NCI-H2227 (cell line): ENCODE measurements around the gene CDNF.
"Not testable (repeated sequence)": the region's sequence is repeated elsewhere in the genome, so short reads cannot be mapped to it uniquely, and the experiment has no call there.

Source experiments
- DNase-seq: peaks from one replicate; lab custom pipeline; 2025; ENCODE audit not compliant: unreplicated experiment; lab: John Stamatoyannopoulos, UW

The CDNF gene

DNA sequence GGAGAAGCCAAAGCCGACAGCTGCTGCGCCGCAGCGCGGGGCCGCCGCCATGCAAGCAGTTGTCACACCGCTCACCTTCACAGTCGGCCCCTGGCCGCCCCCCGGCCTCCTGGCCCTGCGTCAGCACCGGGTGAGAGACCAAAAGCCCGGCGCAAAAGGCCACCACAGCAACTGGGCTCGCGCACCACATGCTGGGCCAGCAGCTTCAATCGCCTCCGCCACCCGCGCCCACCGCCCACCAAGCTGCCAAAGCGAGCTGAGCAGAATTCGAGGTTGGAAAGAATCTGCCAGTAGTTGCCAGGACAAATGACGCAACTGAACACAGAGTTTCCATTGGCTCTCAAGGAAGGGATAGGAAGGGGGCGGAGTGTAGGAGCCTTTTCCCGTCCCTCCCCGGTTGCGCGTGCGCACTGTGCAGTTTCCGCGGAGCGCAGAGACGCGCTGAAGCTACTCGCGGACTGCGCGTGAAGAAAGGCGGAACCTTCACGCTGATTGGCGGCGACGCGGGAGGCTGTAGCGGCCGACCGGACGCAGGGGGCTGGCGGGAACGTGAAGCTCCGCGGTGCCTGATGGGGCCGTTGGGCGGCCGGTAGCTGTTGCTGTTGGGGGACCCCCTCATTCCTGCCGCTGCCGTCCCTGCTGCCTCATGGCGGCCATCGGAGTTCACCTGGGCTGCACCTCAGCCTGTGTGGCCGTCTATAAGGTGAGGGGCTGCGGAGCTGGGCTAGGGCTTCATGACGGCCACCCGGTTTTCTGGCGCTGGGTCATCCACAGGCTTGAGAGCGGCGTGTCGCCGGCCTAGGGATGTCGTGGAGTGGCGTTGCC is at the start of gene CDNF, which contains the start of the genes HSPA14 and MSANTD7:
Gene CDNF (minus strand): TSS at position 281 of the 825 bp plus-strand sequence. CDS start 91 bp downstream, at position 190.
Gene HSPA14 (plus strand): TSS at position 550 of the 825 bp plus-strand sequence. CDS start 97 bp downstream, at position 647.
Gene MSANTD7 (plus strand): TSS at position 550 of the 825 bp plus-strand sequence. CDS start 3,979 bp downstream, outside the sequence.
- DNase-seq: peak; percentile 99

DNA sequence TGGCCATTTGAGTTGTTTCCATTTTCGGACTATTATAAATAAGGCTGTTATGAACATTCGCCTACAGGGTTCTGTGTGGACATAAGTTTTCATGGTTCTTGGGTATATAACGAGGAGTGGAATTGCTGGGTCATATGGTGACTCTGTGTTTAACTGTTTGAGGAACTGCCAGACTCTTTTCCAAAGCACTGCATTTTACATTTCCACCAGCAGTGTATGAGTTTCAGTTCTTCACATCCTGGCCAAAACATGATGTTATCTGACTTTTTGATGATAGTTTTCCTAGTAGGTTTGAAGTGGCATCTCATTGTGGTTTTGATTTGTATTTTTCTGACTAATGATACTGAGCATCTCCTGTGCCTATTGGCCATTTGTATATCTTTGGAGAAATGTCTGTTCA is 46.2 kb upstream of the CDNF start:
- no peak for DNase-seq

DNA sequence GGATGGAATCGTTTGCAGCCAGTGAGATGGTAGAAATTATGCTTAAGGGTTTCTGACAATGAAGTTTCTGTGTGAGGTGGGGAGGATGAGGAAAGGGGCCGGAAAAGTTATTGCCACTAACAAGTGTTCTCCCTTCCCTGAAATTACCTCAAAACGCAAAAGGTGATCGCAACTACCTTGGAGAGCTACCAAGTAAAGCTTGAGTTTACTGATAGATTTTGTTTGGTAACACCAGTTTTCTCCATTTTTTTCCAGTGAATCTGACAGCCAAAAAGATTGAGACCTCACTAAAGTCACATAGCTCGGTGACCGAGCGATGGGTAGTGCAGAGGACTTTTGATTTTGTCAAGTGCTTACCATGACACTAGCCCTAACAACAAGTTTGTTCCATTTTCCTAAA is 42.4 kb upstream of the CDNF start:
- DNase-seq: no peak

DNA sequence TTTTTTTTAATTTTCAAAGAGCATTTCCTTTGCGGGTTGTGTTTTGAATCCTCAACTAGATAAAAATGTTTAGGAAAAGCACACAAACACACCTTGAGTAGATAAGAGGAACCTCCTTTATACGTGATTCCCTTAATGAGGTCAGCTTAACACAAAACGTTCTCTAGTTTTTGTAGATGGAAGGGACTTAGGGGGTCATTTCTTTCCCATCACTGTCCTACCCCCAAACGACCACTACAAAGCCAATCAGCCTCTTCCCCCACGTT is 42.0 kb upstream of the CDNF start:
- DNase-seq: no peak

DNA sequence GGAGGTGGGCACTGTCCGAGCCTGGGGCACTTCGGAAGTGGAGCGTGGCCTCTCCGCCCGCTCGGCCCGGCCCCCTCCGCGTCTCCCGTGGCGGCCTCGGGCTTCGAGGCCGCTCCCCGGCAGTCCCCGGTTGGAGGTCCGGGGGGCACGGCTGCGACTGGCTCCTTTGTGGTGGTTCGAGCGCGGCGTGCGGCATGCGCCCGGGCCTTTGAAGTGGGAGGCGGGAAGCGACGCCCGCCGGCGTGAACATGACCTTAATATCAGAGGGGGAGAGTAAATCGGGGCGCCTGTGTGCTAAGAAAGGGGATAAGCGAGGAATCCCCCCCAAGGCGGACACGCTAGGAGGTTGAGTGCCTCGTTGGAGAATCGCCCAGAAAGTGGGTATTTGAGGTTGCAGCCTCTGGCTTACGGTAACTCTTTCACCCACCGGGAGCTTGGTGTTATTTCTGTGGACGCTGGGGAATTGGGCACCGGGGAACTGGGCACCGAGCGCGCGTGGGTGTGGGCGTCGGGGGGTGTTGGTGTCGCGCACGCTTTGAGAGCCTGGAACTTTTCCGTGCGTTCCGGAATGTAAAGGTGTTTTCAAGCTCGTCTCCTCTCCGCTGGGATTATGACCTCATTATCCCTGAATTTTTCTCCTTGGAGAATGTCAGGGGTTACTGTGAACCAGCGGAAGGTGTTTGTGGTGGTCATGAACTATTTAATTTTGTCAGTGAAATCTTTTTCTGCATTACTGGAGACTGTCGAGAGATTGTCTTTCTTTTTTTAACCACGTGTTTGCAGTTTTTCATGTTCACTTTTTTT is 41.5 kb upstream of the CDNF start:
- peak; percentile 45 for DNase-seq

DNA sequence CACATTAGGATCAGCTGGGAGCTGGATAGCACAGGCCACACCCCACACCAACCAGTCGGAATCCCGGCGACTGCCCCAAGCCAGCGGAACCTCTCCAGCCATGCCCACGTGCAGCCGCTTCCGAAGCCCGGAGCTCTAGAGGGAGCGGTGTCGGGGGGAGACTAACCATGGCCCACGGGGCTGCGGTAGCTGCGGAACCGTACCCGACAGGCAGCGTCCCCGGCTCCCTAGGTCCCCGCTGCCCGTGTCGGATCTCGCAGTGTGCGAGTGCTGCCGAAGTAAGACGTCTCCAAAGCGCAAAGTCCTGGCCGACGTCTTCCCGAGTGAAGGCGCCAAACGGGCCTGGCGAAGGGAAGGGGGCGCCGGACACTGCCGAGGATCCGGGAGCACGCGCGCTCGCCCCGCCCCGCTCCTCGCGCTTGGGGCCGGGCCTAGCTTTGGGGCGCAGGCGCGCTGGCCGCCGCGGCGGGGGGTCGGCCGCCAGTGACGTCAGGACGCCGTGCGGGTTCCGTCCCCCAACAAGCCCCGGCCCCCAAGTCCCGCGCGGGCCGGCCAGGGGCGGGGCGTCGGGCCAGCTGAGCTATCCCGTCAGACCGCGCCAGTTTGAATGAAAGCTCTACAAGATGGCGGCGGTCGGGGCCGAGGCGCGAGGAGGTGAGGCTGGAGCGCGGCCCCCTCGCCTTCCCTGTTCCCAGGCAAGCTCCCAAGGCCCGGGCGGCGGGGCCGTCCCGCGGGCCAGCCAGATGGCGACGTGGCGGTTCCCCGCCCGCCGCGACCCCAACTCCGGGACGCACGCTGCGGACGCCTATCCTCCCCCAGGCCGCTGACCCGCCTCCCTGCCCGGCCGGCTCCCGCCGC is 40.7 kb upstream of the CDNF start, which contains the start of gene SUV39H2:
Gene SUV39H2 (plus strand): TSS at position 601 of the 858 bp plus-strand sequence. CDS start 23 bp downstream, at position 624.
- DNase-seq: peak; percentile 95

DNA sequence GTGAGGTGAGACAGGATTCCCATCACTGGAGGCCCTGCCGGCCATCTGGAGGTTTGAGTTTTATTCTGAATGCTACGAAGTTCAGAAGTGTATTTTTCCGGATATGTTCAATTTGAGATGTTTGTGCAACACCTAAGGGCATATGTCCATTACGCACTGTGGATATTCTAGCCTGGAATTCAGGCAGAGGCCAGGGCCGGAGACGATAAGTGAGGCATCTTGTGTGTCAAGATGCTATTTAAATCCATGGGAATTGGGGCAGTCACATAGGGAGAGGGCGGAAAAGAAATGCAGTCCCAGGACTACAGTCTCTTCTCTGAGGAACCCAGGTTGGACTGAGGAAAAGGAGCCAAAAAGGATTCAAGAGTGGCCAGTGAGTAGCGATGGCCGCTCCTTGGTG is 38.9 kb upstream of the CDNF start:
- no peak for DNase-seq

DNA sequence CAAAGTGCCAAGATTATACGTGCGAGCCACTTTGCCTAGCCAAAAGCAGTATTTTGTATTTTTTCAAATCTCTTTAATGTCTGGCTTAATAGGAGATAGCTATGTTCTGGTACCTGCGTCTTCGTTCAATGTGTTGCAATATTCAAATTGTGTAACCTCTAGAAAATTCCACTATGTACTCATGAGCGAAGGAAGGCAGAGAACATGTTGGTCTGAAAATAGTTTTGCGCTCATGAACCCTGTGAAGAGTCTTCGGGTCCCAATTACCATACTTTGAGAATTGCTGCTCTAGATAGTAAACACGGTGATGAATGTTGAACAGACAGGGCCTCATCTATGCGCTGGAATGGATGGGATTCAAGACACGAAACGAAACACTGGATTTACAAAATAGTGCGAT is 38.1 kb upstream of the CDNF start:
- DNase-seq: no peak

DNA sequence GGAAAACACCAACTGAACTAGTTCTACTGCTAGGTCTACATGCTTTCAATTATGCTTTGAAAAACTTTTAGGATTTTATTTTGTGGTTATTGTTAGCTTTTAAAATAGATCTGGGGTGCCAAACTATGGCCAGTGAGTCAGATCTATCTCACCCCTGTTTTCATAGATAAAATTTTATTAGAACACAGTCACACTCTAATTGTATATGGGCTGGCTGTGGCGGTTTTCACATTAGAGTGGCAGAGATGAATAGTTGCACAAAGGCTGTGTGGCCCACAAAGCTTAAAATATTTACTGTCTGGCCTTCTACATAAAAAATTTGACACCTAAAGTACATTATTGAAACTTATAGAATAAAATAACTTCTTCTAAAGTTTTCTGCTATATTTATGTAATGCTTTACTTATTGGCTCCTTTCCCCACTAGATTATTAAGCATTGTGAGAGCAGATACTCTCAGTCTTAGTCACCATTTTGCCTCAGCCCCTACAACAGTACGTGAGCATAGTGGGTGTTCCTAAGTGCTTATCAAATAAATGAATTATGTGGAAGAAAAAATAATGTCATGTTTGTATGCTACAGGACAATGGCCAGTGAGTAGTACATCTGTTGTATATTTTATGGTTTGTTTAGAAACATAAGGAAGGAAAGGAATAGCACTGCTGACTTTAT is 35.4 kb upstream of the CDNF start:
- no peak for DNase-seq

GRCh38 chr10:14864871-14865270 is 27.0 kb upstream of the CDNF start:
- DNase-seq: not testable (repeated sequence)

DNA sequence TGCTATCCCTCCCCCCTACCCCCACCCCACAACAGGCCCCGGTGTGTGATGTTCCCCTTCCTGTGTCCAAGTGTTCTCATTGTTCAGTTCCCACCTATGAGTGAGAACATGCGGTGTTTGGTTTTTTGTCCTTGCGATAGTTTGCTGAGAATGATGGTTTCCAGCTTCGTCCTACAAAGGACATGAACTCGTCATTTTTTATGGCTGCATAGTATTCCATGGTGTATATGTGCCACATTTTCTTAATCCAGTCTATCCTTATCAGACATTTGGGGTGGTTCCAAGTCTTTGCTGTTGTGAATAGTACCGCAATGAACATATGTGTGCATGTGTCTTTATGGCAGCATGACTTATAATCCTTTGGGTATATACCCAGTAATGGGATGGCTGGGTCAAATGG is 26.6 kb upstream of the CDNF start:
- not testable (repeated sequence) for DNase-seq

DNA sequence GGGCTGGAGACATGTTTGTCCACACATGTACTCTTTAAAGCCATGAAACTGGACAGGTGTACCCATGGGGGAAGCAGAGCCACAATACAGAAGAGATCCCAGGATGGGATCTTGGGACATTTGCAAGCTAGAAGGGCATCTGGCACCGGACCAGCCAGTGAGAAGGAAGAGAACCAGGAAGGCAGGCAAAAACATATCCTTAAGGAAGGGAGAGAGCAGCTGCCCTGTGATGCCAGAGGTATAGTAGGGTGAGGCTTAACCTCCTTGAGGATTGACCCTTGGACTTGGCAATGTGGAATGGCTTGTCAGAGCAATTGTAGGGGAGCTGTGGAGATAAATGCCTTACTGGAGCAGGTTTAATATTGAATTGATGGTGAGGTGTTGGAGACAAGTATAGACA is 23.0 kb upstream of the CDNF start:
- DNase-seq: no peak

DNA sequence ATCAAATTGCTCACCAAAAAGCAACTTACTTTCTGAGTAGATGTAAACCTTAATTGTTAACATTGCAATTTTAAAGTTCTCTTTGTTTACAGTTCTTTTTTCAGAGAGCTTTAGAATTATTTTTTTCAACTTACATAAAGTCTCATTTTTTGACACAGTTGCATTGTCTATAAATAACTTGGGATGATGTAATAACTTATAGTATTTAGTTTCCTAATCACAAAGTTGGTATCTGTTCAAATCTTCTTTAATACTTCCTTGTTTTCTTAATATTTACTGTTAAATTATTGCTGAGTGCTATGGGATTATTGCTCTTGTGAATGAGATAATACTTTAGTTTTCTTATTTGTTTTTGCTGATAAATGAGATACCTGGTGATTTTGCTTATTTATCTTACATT is 21.9 kb upstream of the CDNF start:
- DNase-seq: no peak

GRCh38 chr10:14859043-14859442 is 21.2 kb upstream of the CDNF start:
- no peak for DNase-seq

- no peak for DNase-seq
Observed at GRCh38 chr10:14858338-14858960, 20.6 kb upstream of the CDNF start.

DNA sequence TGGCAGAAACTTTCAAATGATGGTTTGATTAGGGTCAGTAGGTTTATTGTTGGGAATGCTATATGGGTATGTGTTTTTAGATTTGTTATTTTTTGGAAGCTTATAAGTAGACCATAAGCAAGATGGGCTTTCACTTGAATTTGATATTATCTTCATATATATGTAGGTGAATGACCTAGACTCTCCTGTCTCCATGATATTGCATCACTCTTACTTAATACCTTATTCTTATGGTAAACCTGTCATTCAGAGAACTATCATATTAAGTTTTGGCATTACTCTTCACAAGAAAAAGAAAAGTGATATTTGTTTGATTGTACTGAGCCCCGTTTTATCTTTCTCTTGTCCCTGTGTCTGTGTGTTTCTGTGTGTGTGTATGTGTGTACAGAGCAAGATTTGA is 17.6 kb upstream of the CDNF start:
- DNase-seq: no peak

GRCh38 chr10:14852236-14852635 is 14.4 kb upstream of the CDNF start:
- DNase-seq: no peak

- DNase-seq: no peak
Observed at GRCh38 chr10:14844948-14845347, 7.1 kb upstream of the CDNF start.

DNA sequence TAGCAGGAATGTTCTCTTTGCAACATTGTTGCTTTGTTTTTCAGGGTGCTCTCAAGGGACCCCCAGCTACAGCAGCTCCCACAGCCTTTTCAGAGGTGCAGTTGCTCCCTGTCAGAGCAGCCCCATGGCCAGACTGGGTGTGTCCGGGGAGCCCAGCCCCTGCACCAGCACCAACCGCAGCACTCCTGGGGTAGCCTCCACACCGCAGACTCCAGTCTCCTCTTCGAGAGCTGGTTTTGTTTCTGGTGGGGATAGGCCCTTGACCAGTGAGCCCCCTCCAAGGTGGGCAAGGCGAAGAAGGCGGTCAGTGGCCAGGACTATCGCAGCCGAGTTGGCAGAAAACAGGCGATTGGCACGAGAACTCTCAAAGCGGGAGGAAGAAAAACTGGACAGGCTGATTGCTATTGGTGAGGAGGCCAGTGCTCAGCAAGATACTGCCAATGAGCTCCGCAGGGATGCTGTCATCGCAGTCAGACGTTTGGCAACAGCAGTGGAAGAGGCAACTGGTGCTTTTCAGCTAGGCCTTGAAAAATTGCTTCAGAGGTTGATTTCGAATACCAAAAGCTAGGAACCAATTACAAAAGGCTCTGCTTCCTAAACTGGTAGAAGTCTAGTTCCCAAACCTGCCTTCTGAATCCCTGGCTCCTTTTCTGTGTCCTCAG is 5.6 kb upstream of the CDNF start:
- no peak for DNase-seq

GRCh38 chr10:14840178-14840577 is 2.3 kb upstream of the CDNF start:
- DNase-seq: no peak
